GM12878 (cell line): ENCODE measurements around the gene SLC25A44. TPM values are rescaled to one million over a fixed set of nuclear protein-coding genes. Genes with fewer than 3 reads are reported as not detected.
A peak's percentile ranks its signal among the peaks of the same experiment; 100 is the strongest.

Source experiments
- ATAC-seq: fragments of 200-7000 bp; cut with Tn5 transposase; 3 replicates; pipeline ENCODE4 v1.9.1; 2020; ENCODE audit warnings: mild to moderate bottlenecking, moderate library complexity
- BruUV-seq: library from RNA; stranded (reverse); fragments of 400-500 nt; replicated peaks from 2 replicates; lab custom pipeline; 2021; lab: Mats Ljungman, UMichigan
- CTCF ChIA-PET: fragments of 300-600 bp; sonication (Branson Sonifier 250); formaldehyde crosslinking; extraction: SDS; loops from one replicate; lab custom pipeline; 2021; ENCODE audit warnings: inconsistent platforms; lab: Yijun Ruan, JAX
- POLR2A ChIA-PET: fragments of 350-600 bp; formaldehyde crosslinking; extraction: SDS; loops from one replicate; lab custom pipeline; 2021; ENCODE audit warnings: inconsistent platforms; lab: Charles Lee
- RAD21 ChIA-PET: fragments of 300-600 bp; sonication (Branson Sonifier 250); formaldehyde crosslinking; loops from one replicate; lab custom pipeline; 2023; ENCODE audit warnings: antibody characterized with exemption; ENCODE audit not compliant: unreplicated experiment; lab: Charles Lee
- SMC1A ChIA-PET: fragments of 300-600 bp; sonication (Branson Sonifier 250); formaldehyde crosslinking; loops from one replicate; lab custom pipeline; 2023; ENCODE audit not compliant: unreplicated experiment, uncharacterized antibody; lab: Charles Lee
- DNase-seq: peaks from one replicate; pipeline ENCODE4 v3.0.0-alpha.2; 2011; ENCODE audit warnings: low read depth, low spot score
- FAIRE-seq: peaks from 3 replicates; lab custom pipeline; 2011; peaks lifted over from hg19 to GRCh38; lab: Jason Lieb, UNC
- H2AFZ ChIP-seq: 2 replicates; pipeline ENCODE4 v1.6.0; 2011; ENCODE audit warnings: low read depth, low read length, control low read depth; ENCODE audit not compliant: control insufficient read depth
- H3K27ac ChIP-seq: 2 replicates; pipeline ENCODE4 v1.5.1; 2011; ENCODE audit warnings: control low read depth; ENCODE audit not compliant: control insufficient read depth, insufficient read depth
- H3K27me3 ChIP-seq, 2 experiments: replicated peaks in 1 of 2; 2 replicates each; pipeline versions ENCODE4 v1.6.0 to v1.6.1; 2011; ENCODE audit warnings: low read length in 1 of 2; ENCODE audit not compliant: control insufficient read depth in 2 of 2, insufficient read depth in 2 of 2
- H3K36me3 ChIP-seq, 2 experiments: 2 replicates each; pipeline ENCODE4 v1.5.1; 2011; ENCODE audit warnings: low read length in 1 of 2; ENCODE audit not compliant: control insufficient read depth in 2 of 2, insufficient read depth in 2 of 2
- H3K4me1 ChIP-seq: 2 replicates; pipeline ENCODE4 v1.6.1; 2011; ENCODE audit warnings: mild to moderate bottlenecking, low read length, moderate library complexity, mixed read lengths; ENCODE audit not compliant: control insufficient read depth, insufficient read depth
- H3K4me2 ChIP-seq: 2 replicates; pipeline ENCODE4 v1.6.0; 2011; ENCODE audit warnings: control low read depth; ENCODE audit not compliant: control insufficient read depth, insufficient read depth
- H3K4me3 ChIP-seq: fragments of 200-600 bp; sonication (generic); 2 replicates; pipeline ENCODE4 v1.5.1; 2016
- H3K79me2 ChIP-seq: 2 replicates; pipeline ENCODE4 v1.6.0; 2011; ENCODE audit warnings: low read length; ENCODE audit not compliant: control insufficient read depth, insufficient read depth
- H3K9ac ChIP-seq: 2 replicates; pipeline ENCODE4 v1.8.0; 2011; ENCODE audit warnings: low read length, control low read depth, mixed read lengths; ENCODE audit not compliant: control insufficient read depth, insufficient read depth
- H3K9me3 ChIP-seq: replicated peaks from 3 replicates; pipeline ENCODE4 v1.5.1; 2011; ENCODE audit warnings: mild to moderate bottlenecking, low read length; ENCODE audit not compliant: control insufficient read depth, insufficient read depth
- H4K20me1 ChIP-seq: 2 replicates; pipeline ENCODE4 v1.6.0; 2011; ENCODE audit not compliant: control insufficient read depth, insufficient read depth
- CBX5 ChIP-seq: sonication (generic); IDR thresholded peaks from 2 replicates; pipeline ENCODE4 v1.6.1; 2016; ENCODE audit warnings: low read depth, moderate library complexity, mild to moderate bottlenecking, inconsistent platforms
- CREM ChIP-seq: IDR thresholded peaks from 2 replicates; pipeline ENCODE4 v1.6.1; 2014; ENCODE audit warnings: antibody characterized with exemption, low read depth
- HDGF ChIP-seq: fragments of 450-650 bp; IDR thresholded peaks from 2 replicates; pipeline ENCODE4 v1.6.1; 2016; ENCODE audit warnings: antibody characterized with exemption
- MTA3 ChIP-seq: IDR thresholded peaks from 2 replicates; pipeline ENCODE4 v1.6.1; 2012; ENCODE audit warnings: low read length, inconsistent platforms, borderline replicate concordance
- PAX5 ChIP-seq: IDR thresholded peaks from 2 replicates; pipeline ENCODE4 v1.6.1; 2011; ENCODE audit warnings: low read depth, low read length, borderline replicate concordance
- PML ChIP-seq: IDR thresholded peaks from 2 replicates; pipeline ENCODE4 v1.6.1; 2012; ENCODE audit warnings: low read length, inconsistent platforms
- RB1 ChIP-seq: fragments of 450-650 bp; formaldehyde crosslinking; IDR thresholded peaks from 2 replicates; pipeline ENCODE4 v1.6.1; 2017; ENCODE audit warnings: mild to moderate bottlenecking, borderline replicate concordance
- TCF12 ChIP-seq: IDR thresholded peaks from 2 replicates; pipeline ENCODE4 v1.6.1; 2011; ENCODE audit warnings: low read depth, mild to moderate bottlenecking, low read length
- ZZZ3 ChIP-seq: IDR thresholded peaks from 2 replicates; pipeline ENCODE4 v1.6.1; 2011; ENCODE audit warnings: low read depth; ENCODE audit not compliant: control insufficient read depth, insufficient read length
- WGBS: methylation state at CpG from one replicate; pipeline ENCODE4 v1.1.6; 2016; ENCODE audit warnings: low lambda C conversion rate; ENCODE audit not compliant: insufficient replicate concordance, insufficient coverage; ENCODE audit errors: missing lambda C conversion rate; 5-methylcytosine and 5-hydroxymethylcytosine counted together
- in situ Hi-C: fragments of 300-500 bp; cut with MboI; formaldehyde crosslinking; loops from 9 replicates; pipeline ENCODE4 v1.14.3; 2018; ENCODE audit warnings: mixed read lengths
- intact Hi-C: fragments of 100-400 bp; cut with micrococcal nuclease; formaldehyde crosslinking; loops from one replicate; pipeline ENCODE4 v1.14.2; 2022; ENCODE audit not compliant: unreplicated experiment
- polyA plus RNA-seq, 11 experiments: library from polyadenylated mRNA; depleted of rRNA in 4 of 11; unstranded in 6 of 11; stranded (reverse) in 5 of 11; fragments of >200 nt; fragmentation: Nextera tagmentation in 4 of 11; fragmentation: Illumina TruSeq in 1 of 11; extraction: Ambion mirVana in 4 of 11; extraction: Trizol in 1 of 11; gene quantifications; 1 replicate in 1 of 11; 2 replicates in 10 of 11; pipeline versions ENCODE4 v1.2.1 to v1.2.3, GENCODE V29; 2011 to 2016; ENCODE audit warnings: inconsistent platforms in 2 of 11, missing spikeins in 2 of 11, low read depth in 1 of 11
- total RNA-seq, 4 experiments: library from RNA; depleted of rRNA in 3 of 4; stranded (reverse); fragments of >200 nt in 3 of 4; fragmentation: Illumina TruSeq in 1 of 4; extraction: Trizol in 1 of 4; gene quantifications; 2 replicates each; pipeline versions ENCODE4 v1.2.1 to v1.2.3, GENCODE V29; 2013 to 2021
- TF ChIP-seq, protein P1 (sequence below): fragments of 450-650 bp; formaldehyde crosslinking; IDR thresholded peaks from 2 replicates; pipeline ENCODE4 v1.5.0; 2022; ENCODE audit warnings: mild to moderate bottlenecking, missing genetic modification characterization
- TF ChIP-seq, protein P2 (sequence below): IDR thresholded peaks from 2 replicates; pipeline ENCODE4 v1.6.1; 2011; ENCODE audit warnings: low read depth, low read length, improper control_type of control experiment, borderline replicate concordance

Gene SLC25A44
- total and polyA plus RNA-seq, 10 of the 15 experiments (the other 5 are each of a cell fraction or from before 2014, with no cell fraction given): 7.1 to 43.3 (median 30.4) TPM

DNA sequence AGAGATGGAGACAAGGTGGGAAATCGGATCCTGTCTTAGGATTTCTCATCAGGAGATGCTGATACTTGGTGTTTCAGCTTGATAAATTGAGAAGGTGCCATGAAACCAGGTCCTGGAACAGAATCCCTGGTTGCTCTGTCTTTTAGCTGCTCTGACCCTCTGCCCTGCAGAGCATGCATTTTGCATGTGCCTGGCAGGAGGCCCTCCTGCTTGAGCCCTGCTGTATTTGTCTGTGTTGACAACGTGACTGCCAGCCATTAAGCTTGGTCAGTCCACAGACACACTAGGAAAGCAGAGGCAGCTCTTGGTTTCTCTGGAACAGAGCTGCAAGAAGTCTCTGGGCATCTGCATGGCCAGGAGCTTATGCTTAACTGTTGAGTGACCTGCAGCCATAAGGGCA, 2.5 kb downstream of the SLC25A44 start:
- peaks cover 73% of the 10 kb centered on the region for H3K79me2 ChIP-seq
- H3K27me3 ChIP-seq: no peaks in the 10 kb centered on the region
- intact Hi-C loops: no loop called here
- H3K27ac ChIP-seq: peak overlapping the region; percentile 15; the same call in 1 of the 2 replicates
- H3K9ac ChIP-seq: no peak overlapping the region
- no peak overlapping the region for H2AFZ ChIP-seq
- FAIRE-seq (no peak), DNase-seq (no peak), ATAC-seq (no peak)
- H3K4me3 ChIP-seq: peak overlapping the region; percentile 46; the same call in 1 of the 2 replicates
- CTCF ChIA-PET: interaction anchor here (0.6 to 7.2 kb wide), 7 partner anchors 17 to 123 kb away, joined by 3 to 76 read pairs (median 5); partner anchors contain the start of gene PMF1
- RAD21 ChIA-PET: interaction anchor here (0.9 to 7.4 kb wide), 5 partner anchors 15 to 123 kb away, joined by 3 to 139 read pairs (median 44); partner anchors contain the start of genes PMF1 and SEMA4A
- H4K20me1 ChIP-seq: no peaks in the 10 kb centered on the region
- H3K9me3 ChIP-seq: no peaks in the 10 kb centered on the region
- TF ChIP-seq HDGF (no peak), TCF12 (no peak), RB1 (no peak), PML (no peak), CBX5 (no peak), ZZZ3 (no peak), CREM (no peak), MTA3 (no peak), PAX5 (no peak)
- TF ChIP-seq, protein P1, sequence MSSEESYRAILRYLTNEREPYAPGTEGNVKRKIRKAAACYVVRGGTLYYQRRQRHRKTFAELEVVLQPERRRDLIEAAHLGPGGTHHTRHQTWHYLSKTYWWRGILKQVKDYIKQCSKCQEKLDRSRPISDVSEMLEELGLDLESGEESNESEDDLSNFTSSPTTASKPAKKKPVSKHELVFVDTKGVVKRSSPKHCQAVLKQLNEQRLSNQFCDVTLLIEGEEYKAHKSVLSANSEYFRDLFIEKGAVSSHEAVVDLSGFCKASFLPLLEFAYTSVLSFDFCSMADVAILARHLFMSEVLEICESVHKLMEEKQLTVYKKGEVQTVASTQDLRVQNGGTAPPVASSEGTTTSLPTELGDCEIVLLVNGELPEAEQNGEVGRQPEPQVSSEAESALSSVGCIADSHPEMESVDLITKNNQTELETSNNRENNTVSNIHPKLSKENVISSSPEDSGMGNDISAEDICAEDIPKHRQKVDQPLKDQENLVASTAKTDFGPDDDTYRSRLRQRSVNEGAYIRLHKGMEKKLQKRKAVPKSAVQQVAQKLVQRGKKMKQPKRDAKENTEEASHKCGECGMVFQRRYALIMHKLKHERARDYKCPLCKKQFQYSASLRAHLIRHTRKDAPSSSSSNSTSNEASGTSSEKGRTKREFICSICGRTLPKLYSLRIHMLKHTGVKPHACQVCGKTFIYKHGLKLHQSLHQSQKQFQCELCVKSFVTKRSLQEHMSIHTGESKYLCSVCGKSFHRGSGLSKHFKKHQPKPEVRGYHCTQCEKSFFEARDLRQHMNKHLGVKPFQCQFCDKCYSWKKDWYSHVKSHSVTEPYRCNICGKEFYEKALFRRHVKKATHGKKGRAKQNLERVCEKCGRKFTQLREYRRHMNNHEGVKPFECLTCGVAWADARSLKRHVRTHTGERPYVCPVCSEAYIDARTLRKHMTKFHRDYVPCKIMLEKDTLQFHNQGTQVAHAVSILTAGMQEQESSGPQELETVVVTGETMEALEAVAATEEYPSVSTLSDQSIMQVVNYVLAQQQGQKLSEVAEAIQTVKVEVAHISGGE (CRISPR knock-in tag): no peak
- TF ChIP-seq, protein P2, sequence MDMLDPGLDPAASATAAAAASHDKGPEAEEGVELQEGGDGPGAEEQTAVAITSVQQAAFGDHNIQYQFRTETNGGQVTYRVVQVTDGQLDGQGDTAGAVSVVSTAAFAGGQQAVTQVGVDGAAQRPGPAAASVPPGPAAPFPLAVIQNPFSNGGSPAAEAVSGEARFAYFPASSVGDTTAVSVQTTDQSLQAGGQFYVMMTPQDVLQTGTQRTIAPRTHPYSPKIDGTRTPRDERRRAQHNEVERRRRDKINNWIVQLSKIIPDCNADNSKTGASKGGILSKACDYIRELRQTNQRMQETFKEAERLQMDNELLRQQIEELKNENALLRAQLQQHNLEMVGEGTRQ: no peak
- POLR2A ChIA-PET: interaction anchor here (0.5 to 11.8 kb wide), 6 partner anchors 15 to 79 kb away, joined by 3 to 158 read pairs (median 5); partner anchors contain the start of genes PMF1 and SEMA4A
- SMC1A ChIA-PET: interaction anchor here (0.9 to 6.5 kb wide), 8 partner anchors 15 to 49 kb away, joined by 3 to 50 read pairs (median 18); partner anchors contain the start of genes PMF1 and SEMA4A
- WGBS: 50% methylated on average over 2 of the region's 2 CpGs
- in situ Hi-C loops: no loop called here
- peaks cover 6% of the 10 kb centered on the region in 2 experiments; a peak in 3 of 4 replicates for H3K36me3 ChIP-seq
- no TSS peak for BruUV-seq
- peaks cover 11% of the 10 kb centered on the region for H3K4me1 ChIP-seq
- peak overlapping the region; percentile 60 for H3K4me2 ChIP-seq
